Activated CD8-positive, alpha-beta memory T cell treated with anti-CD3 and anti-CD28 coated beads for 48 hours (primary cell): ENCODE results near the gene BRCC3.
A peak's percentile ranks its signal among the peaks of the same experiment; 100 is the strongest.

Experiments
- DNase-seq, 3 experiments: peaks; one replicate each; pipeline ENCODE4 v3.0.0-alpha.2; 2020; ENCODE audit warnings: low read depth in 2 of 3, low spot score in 2 of 3

The BRCC3 gene

GRCh38 chrX:155056877-155057792 is 14.2 kb upstream of the BRCC3 start:
- DNase-seq = no peak

GRCh38 chrX:155061760-155062159 is 9.5 kb upstream of the BRCC3 start:
- DNase-seq = no peak

DNA sequence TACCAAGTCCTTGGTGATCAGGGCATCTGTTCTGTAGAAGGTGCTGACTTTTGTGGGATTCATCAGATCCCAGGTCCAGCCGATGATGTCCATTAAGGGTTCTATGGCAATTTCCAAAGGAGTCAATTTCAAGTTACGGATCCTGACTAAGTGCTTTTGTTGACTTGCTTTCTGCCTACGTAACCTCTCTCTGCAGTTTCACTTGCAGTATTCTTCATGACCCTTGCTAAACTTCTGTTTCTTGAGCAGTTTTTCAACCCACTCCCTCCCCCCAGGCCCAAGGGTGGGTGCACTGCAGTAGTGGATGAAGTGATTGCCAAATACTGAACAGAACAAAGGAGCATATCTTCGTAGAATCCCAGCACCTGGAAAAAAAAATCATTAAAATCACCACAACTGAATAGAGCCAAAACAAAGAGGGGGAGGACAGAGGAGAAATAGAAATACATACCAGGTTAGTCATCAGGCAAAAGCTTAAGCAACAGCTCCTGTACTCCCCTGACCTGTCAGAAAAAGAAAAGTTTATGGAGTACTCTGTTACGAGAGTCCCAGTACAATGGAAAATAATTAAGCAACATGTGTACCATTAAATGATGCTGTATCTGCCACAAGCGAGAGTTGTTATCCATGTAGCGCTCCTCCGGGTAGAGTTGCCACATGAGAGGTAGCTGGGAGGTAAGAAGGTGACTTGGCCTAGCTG is 6.1 kb upstream of the BRCC3 start:
- no peak for DNase-seq

DNA sequence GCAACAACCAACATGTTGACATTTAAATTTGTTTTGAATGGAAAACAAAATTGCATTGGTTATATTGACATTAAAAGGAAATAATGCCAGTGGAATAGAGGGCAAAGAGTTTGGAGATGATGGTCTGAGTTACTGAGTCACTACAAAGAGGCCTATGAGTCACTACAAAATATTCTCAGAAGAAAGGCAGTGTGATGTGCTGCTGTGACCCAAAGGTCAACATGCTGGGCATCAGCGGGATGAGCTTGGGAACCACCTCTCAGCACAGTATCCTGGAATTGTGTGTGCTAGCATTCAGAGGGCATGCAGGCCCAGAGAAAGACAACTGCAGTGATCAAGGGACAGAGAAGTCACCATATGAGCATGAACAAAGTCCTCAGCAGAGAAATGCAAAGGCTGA is 3.1 kb upstream of the BRCC3 start:
- DNase-seq = no peak

DNA sequence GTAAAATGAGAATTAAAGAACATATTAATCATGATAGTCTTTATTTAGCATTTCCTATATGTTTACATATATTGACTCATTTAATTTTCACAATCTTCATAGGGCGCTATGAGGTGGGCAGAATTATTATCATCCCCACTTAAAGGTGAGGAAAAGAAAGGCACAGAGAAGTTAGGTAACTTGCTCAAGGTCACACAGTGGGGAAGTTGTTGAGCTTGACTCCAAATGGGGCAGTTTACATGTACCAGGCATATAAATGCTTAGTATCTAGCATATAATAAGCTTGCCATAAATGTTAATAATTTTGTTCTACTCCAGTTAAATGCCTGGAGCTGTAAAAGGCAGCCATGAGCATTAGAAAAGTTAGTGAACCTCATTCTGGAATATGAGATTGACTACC is 1.9 kb upstream of the BRCC3 start:
- DNase-seq = no peak

DNA sequence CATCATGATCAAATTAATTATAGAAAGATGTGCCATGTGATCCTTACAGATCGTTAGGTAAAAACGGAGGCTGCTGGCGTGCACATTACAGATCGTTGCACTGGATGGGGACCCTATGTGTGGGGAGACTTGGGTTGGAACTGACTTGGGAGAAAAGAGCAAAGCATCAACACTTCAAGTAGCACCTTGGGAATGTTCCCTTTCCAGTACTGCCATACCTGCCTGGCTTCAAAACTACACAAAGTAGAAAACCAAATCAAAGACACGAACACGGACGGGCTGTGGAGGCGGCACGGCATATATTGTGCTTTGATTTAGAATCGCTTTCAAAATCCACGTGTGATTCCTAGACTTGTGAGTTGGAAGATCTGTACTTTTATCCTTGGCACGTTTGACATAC is 1.3 kb upstream of the BRCC3 start:
- DNase-seq = no peak

DNA sequence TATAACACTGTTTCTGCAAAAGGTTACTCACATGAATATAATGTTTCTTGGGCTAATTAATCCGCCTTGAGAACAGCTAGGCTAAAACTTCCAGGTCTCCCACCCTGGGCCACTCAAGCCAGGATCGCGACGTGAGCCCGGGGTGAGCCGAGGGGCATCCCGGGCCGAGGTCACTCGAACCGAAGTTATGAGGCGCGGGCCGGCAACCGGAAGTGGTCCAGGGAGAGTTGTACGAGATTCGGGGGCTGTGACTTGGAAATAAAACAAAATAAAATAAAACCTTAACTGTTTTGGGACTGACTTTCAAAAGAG is 689 bp upstream of the BRCC3 start:
- DNase-seq = peak in 1 of 3 experiments; percentile 3

DNA sequence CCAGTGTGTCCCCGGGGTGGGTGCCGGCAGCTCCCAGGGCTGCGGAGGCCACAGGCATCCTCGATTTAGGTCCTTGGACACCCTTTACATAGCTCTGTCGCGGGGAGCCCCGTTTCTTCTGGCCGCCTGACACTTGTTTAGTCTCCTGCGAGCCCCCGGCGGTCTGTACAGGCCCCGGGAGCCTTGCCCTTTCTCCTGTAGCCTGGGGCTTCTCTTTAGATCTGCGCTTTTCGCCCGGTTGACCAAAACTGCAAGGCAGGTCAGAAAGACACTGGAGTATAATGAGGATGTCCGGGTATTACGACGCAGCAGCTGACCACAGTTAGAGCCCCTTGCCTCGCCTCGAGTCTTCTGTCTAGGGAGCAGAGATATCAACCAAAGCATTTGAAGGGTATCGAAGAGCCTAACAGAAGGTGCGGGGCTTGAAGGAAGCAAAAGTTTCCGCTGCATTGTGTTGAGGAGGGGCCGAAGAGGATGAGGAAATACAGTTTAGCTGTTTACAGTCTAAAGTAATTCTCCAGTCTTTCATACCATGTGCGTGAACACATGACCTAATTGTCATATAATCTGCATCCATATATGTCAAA is 479 bp downstream of the BRCC3 start:
- no peak for DNase-seq

- no peak for DNase-seq
Measured at GRCh38 chrX:155086202-155086840, 15.0 kb downstream of the BRCC3 start.

DNA sequence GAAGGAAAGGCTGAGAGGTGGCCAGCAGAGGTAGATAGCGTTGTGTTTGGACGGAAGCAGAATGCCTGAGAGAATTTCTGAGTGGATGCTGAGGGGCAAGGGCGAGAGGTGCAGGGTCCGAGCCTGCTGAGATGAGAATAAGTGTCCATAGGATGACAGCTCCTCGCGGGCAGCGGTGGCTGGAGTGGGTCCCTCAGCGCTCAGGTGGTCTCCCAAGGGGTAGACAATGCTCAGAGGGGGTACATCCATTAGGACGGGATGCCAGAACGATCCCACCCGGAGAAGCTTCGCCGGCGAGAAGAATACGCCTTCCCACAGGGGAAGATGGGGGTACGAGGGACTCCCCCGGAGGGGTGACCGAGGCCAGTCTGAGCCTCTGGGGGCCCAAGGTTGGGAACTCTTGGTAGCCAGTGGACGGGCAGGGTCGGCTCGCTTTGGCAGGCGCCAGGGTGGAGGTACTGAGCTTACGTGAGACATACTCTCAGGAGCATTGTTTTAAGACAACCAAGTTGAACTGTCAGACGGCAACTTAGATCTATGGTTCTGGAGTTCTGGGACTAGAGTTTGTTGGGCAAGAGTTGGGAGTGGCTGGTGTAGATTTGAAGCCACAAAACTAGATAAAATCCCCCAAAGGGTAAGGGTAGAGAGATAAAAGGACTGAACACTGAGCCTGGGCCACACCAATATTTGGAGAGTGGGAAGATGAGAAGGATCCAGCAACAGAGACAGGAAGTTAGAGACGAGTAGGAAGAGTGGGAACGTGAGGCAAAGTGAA is 15.8 kb downstream of the BRCC3 start:
- DNase-seq = no peak

GRCh38 chrX:155094468-155095061 is 23.3 kb downstream of the BRCC3 start:
- no peak for DNase-seq

DNA sequence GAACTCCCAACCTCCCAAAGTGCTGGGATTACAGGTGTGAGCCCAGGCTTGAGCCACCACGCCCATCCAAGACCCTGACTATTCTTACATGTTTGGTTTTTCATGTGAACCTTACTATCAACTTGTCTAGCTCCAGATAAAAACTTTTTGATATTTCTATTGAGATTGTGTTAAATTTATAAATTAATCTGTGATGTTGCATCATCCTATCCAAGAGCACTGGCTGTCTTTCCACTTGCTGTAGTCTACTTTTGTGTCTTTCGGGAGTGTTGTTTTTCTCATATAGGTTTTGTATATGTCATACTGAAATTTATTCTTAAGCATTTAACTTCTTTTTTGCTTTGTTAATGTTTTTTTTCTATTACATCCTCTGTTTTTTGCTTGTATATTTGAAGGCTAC is 34.6 kb downstream of the BRCC3 start:
- DNase-seq = no peak

GRCh38 chrX:155108427-155108826 is 37.1 kb downstream of the BRCC3 start:
- DNase-seq = no peak

DNA sequence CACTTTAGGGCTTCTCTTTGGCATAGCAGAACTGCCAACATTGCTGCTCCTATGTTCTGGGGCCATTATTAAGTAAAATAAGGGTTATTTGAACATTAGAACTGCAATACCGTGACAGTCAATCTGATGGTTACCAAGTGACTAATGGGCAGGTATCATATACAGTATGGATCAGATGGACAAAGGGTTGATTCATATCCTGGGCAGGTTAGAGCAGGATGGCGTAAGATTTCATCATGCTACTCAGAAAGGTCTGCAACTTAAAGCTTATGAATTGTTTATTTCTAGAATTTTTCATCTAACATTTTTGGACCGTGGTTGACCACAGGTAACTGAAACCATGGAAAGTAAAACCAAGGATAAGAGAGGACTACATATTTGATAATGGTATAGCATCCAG is 40.9 kb downstream of the BRCC3 start:
- DNase-seq = no peak

DNA sequence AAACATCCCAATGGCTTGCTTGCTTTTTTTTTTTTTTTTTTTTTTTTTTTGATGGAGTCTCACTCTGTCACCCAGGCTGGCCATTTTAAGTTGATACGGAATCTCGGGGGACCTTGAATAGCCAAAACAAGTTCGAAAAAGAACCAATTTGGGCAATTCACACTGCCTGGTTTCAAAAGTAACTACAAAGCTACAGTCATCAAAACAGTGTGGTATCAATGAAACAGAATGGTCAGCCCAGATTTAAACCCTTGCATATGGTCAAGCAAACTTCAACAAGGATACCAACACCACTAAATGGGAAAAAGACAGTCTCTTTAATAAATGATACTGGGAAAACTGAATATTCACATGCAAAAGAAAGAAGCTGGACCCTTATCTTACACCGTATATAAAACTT is 41.8 kb downstream of the BRCC3 start:
- DNase-seq = no peak

DNA sequence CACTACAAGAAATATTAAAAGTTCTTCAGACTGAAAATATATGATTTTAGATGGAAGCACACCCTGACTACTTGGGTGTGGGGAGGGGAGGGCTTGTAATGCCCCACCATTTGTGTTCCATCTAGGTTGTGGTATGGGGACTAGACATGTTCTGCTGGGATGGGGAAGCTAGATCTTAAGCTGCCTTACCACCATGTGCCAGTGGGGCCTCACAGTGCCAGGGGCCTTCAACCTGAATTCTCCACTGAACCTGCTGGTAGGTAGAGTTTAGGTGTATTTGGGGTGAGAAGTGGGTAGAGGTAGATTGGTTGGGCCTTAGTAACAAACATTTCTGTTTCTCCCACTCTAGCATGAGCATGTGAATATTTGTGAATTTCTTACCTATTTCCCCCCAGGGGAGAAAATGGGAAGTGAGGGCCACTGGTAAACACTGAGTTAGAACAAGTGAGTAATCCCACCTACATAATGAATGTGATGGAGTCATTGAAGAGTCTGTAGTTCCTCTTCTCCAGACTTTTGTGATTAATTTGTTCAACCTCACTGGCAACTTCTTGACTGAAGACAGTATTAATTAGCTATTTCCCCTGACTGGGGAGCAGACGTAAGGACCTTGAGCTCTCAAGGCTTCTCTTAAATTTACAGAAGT is 44.0 kb downstream of the BRCC3 start:
- no peak for DNase-seq

DNA sequence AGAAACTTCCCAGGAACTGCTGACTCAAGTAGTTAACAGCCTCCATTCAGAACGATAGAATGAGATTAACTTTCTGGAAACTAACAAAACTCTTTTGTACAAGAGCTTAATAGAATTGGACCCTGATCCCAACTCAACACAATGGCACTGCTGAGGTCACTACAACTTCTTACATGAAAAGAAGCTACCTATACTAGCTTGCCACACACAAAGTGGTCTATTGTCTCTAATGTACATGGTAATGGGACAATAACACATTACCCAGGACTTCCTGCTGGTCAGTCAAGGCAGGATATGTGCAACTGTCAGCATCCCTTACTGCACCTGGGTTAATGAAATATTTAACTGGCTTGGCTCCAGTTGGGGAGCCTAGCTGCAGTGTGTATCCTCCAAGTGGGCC is 56.2 kb downstream of the BRCC3 start:
- DNase-seq = no peak

GRCh38 chrX:155127940-155128339 is 56.6 kb downstream of the BRCC3 start:
- no peak for DNase-seq

DNA sequence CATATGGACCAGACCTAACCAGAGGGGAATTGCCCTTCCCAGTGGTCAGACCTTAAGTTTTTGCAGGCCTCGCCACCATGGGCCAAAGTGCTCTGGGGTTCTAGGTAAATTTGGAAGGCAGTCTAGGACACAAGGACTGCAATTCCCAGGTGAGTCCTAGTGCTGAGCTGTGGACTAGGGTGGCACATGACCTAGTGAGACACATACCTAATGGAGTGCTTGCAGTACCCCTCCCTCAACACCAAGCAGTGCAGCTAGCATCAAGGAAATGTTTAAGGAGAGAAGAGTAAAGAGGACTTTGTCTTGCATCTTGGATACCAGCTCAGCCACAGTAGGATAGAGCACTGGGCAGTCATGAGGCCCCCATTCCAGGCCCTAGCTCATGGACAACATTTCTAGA is 60.8 kb downstream of the BRCC3 start:
- no peak for DNase-seq

GRCh38 chrX:155134255-155134654 is 62.9 kb downstream of the BRCC3 start:
- no peak for DNase-seq
